Measurements from ENCODE around the gene PTH1R. TPM values are rescaled to one million over a fixed set of nuclear protein-coding genes. Genes with fewer than 3 reads are reported as not detected.
A peak's percentile ranks its signal among the peaks of the same experiment; 100 is the strongest.

PTH1R gene
- total and polyA plus RNA-seq, 11 donors = 2.1 to 23.4 (median 6.5) TPM

GRCh38 chr3:46921041-46921440 lies 43.5 kb downstream of the PTH1R start:
- intact Hi-C loops (cut with DNase I) = loop anchor here in 4 of 10 donors (5.0 to 10.0 kb wide), 3 partner anchors 76 to 404 kb away; no protein-coding TSS in a partner anchor
- no peak overlapping the region for H3K27ac ChIP-seq
- TF ChIP-seq POLR2A (IDR thresholded peaks at IDR 0.05) = no peak
- TF ChIP-seq, protein P1, sequence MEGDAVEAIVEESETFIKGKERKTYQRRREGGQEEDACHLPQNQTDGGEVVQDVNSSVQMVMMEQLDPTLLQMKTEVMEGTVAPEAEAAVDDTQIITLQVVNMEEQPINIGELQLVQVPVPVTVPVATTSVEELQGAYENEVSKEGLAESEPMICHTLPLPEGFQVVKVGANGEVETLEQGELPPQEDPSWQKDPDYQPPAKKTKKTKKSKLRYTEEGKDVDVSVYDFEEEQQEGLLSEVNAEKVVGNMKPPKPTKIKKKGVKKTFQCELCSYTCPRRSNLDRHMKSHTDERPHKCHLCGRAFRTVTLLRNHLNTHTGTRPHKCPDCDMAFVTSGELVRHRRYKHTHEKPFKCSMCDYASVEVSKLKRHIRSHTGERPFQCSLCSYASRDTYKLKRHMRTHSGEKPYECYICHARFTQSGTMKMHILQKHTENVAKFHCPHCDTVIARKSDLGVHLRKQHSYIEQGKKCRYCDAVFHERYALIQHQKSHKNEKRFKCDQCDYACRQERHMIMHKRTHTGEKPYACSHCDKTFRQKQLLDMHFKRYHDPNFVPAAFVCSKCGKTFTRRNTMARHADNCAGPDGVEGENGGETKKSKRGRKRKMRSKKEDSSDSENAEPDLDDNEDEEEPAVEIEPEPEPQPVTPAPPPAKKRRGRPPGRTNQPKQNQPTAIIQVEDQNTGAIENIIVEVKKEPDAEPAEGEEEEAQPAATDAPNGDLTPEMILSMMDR (IDR thresholded peaks at IDR 0.05) = no peak
- H3K36me3 ChIP-seq = peaks cover 2 to 97% (median 85%) of the 10 kb centered on the region in 9 donors
- no peak overlapping the region for H3K4me3 ChIP-seq
- H3K27me3 ChIP-seq = no peaks in the 10 kb centered on the region
- H3K4me1 ChIP-seq = peaks cover 6 to 30% (median 23%) of the 10 kb centered on the region in 12 donors
- peak in 1 of 5 donors; percentile 10 for DNase-seq
- 84 to 93% (median 88%) methylated on average over 4 of the region's 4 CpGs for WGBS, 4 donors
- no peak for ATAC-seq
- H3K9me3 ChIP-seq = peaks cover 0 to 12% (median 0%) of the 10 kb centered on the region in 12 donors

GRCh38 chr3:46921871-46922271 lies 44.4 kb downstream of the PTH1R start:
- Histone ChIP-seq H3K36me3 (peaks cover 2 to 95% (median 85%) of the 10 kb centered on the region in 9 donors), H3K4me1 (peaks cover 9 to 38% (median 31%) of the 10 kb centered on the region in 12 donors), H3K9me3 (peaks cover 0 to 12% (median 0%) of the 10 kb centered on the region in 12 donors), H3K27ac (no peak overlapping the region), H3K27me3 (no peaks in the 10 kb centered on the region), H3K4me3 (no peak overlapping the region)
- intact Hi-C loops (cut with DNase I) = loop anchor here in 8 of 10 donors (2.0 to 10.0 kb wide), 4 partner anchors 75 to 403 kb away; no protein-coding TSS in a partner anchor
- TF ChIP-seq, protein P1 (IDR thresholded peaks at IDR 0.05) = no peak
- no peak for TF ChIP-seq POLR2A (IDR thresholded peaks at IDR 0.05)
- no peak for ATAC-seq
- peak in 1 of 5 donors; percentile 31 for DNase-seq
- 91 to 95% (median 93%) methylated on average over 7 of the region's 7 CpGs for WGBS, 4 donors

DNA sequence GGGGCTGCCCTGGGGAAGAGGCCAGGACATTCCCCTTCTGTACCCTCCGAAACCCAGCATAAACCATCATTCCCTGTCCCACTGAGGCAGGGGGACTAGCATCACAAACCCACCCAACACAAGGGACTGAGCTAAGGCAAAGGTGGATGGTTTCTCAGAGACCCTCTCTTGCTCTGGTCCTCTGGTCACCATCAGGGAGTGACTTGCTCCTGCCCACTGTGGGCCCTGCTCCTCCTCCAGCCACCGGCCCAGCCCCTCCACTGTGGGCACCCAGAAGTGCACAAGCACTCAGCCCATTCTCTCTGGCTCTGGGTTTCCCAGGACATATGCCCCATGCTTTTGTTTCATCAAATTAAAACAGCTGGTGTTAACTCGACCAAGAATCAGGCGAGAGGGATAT lies 44.9 kb downstream of the PTH1R start:
- Histone ChIP-seq H3K4me3 (no peak overlapping the region), H3K4me1 (peaks cover 9 to 44% (median 36%) of the 10 kb centered on the region in 12 donors), H3K27ac (no peak overlapping the region), H3K36me3 (peaks cover 2 to 89% (median 82%) of the 10 kb centered on the region in 9 donors), H3K9me3 (peaks cover 0 to 9% (median 0%) of the 10 kb centered on the region in 12 donors), H3K27me3 (no peaks in the 10 kb centered on the region)
- TF ChIP-seq POLR2A (IDR thresholded peaks at IDR 0.05) = no peak
- TF ChIP-seq, protein P1 (IDR thresholded peaks at IDR 0.05) = no peak
- intact Hi-C loops (cut with DNase I) = loop anchor here in 8 of 10 donors (2.0 to 10.0 kb wide), 4 partner anchors 75 to 402 kb away; no protein-coding TSS in a partner anchor
- ATAC-seq = no peak
- DNase-seq = peak in 1 of 5 donors; percentile 5
- WGBS, 4 donors = 88 to 100% (median 93%) methylated on average over 4 of the region's 4 CpGs

DNA sequence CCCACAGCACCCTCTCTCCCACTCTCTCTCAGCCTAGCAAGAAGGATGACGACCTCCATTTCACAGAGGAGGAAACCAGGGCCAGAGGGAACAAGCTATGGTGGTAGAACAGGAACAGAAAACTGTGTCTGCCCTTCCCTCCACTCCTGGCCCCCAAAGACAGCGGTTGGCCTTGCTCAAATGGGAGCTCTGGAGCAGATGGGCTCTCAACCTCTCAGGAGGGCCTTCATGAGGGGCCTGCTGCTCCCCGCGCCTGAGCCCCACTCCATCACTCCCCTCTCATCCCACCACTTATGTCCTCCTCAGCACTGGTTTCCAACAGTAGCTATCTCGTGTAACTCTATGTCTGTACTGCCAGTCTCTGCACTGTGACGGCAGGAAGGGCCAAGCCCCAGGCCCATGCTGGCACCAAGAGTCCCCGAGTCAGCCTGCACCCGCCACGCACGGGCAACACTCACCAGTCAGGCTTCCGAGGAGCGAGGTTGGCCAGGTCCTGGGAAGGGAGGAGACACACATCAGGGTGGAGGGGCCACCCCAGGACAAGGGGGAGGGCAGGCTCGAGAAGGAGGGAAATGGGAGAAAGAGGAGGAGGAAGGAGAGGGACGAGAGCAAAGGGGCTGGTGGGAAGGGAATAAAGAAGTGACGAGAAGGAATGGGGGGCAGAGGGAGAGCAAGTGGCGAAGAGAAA lies 45.5 kb downstream of the PTH1R start:
- peak in 1 of 5 donors; percentile 55 for DNase-seq

More for the DNA sequence above, 45.5 kb downstream of the PTH1R start:
- ATAC-seq = no peak
- WGBS, 4 donors = 83 to 92% (median 86%) methylated on average over 16 of the region's 16 CpGs
- peaks cover 2 to 85% (median 76%) of the 10 kb centered on the region in 9 donors for H3K36me3 ChIP-seq
- no peaks in the 10 kb centered on the region for H3K27me3 ChIP-seq
- no peak overlapping the region for H3K4me3 ChIP-seq
- H3K4me1 ChIP-seq = peaks cover 9 to 49% (median 41%) of the 10 kb centered on the region in 12 donors
- H3K9me3 ChIP-seq = peaks cover 0 to 3% (median 0%) of the 10 kb centered on the region in 12 donors
- intact Hi-C loops (cut with DNase I) = loop anchor here (1.0 to 10.0 kb wide), 5 partner anchors 74 to 402 kb away; no protein-coding TSS in a partner anchor
- no peak overlapping the region for H3K27ac ChIP-seq
- no peak for TF ChIP-seq POLR2A (IDR thresholded peaks at IDR 0.05)
- TF ChIP-seq, protein P1 (IDR thresholded peaks at IDR 0.05) = no peak

Measured in heart left ventricle (tissue), 16 donors.